Loucy (cell line): ENCODE results near the gene HNRNPK.
A peak's percentile ranks its signal among the peaks of the same experiment; 100 is the strongest.

ENCODE experiments used
- H2AFZ ChIP-seq: fragments of 200-600 bp; sonication (generic); 2 replicates; pipeline ENCODE4 v1.6.0; 2016; ENCODE audit warnings: antibody characterized with exemption, mild to moderate bottlenecking, low read length, moderate library complexity
- H3F3A ChIP-seq: fragments of 200-600 bp; 2 replicates; pipeline ENCODE4 v1.6.0; 2016; ENCODE audit warnings: antibody characterized with exemption, low read depth, mild to moderate bottlenecking
- H3K27me3 ChIP-seq: fragments of 200-600 bp; sonication (generic); 2 replicates; pipeline ENCODE4 v1.6.1; 2014; ENCODE audit warnings: low read length, mild to moderate bottlenecking; ENCODE audit not compliant: insufficient read depth, poor library complexity, severe bottlenecking
- H3K36me3 ChIP-seq: fragments of 200-600 bp; sonication (generic); 2 replicates; pipeline ENCODE4 v1.6.1; 2016; ENCODE audit warnings: low read length; ENCODE audit not compliant: insufficient read depth
- H3K4me1 ChIP-seq: fragments of 200-600 bp; sonication (generic); 2 replicates; pipeline ENCODE4 v1.5.1; 2014; ENCODE audit warnings: low read length, mild to moderate bottlenecking; ENCODE audit not compliant: insufficient read depth, poor library complexity, severe bottlenecking
- H3K4me2 ChIP-seq: fragments of 200-600 bp; sonication (generic); 2 replicates; pipeline ENCODE4 v1.6.0; 2014; ENCODE audit warnings: antibody characterized with exemption, low read length, low read depth, mild to moderate bottlenecking; ENCODE audit not compliant: poor library complexity, severe bottlenecking
- H3K4me3 ChIP-seq: fragments of 200-600 bp; sonication (generic); 2 replicates; pipeline ENCODE4 v1.5.1; 2014; ENCODE audit warnings: low read length, mild to moderate bottlenecking, mixed read lengths; ENCODE audit not compliant: poor library complexity, severe bottlenecking
- H3K79me2 ChIP-seq: fragments of 200-600 bp; sonication (generic); 2 replicates; pipeline ENCODE4 v1.6.1; 2014; ENCODE audit warnings: low read length; ENCODE audit not compliant: insufficient read depth
- H3K9ac ChIP-seq: fragments of 200-600 bp; sonication (generic); 2 replicates; pipeline ENCODE4 v1.6.0; 2014; ENCODE audit warnings: mild to moderate bottlenecking, low read depth, low read length, moderate library complexity; ENCODE audit not compliant: poor library complexity, severe bottlenecking
- H3K9me2 ChIP-seq: fragments of 200-600 bp; sonication (generic); replicated peaks from 2 replicates; pipeline ENCODE4 v1.6.1; 2016; ENCODE audit warnings: low read depth, low read length, mixed read lengths
- H3K9me3 ChIP-seq: fragments of 200-600 bp; sonication (generic); 2 replicates; pipeline ENCODE4 v1.6.1; 2014; ENCODE audit warnings: mild to moderate bottlenecking, antibody characterized with exemption, low read length, low read depth; ENCODE audit not compliant: insufficient read depth
- H4K20me1 ChIP-seq: fragments of 200-600 bp; sonication (generic); 2 replicates; pipeline ENCODE4 v1.6.0; 2014; ENCODE audit warnings: antibody characterized with exemption, low read length, mild to moderate bottlenecking; ENCODE audit not compliant: insufficient read depth, poor library complexity, severe bottlenecking
- EZH2phosphoT487 ChIP-seq: fragments of 200-600 bp; IDR thresholded peaks from 2 replicates; pipeline ENCODE4 v1.6.1; 2018; ENCODE audit warnings: antibody characterized with exemption, mild to moderate bottlenecking, moderate library complexity, borderline replicate concordance
- TF ChIP-seq, protein P1 (sequence below): fragments of 200-600 bp; sonication (generic); conservative IDR thresholded peaks from 2 replicates; pipeline ENCODE4 v1.5.1; 2014; ENCODE audit warnings: mild to moderate bottlenecking, antibody characterized with exemption, low read length

The HNRNPK gene

DNA sequence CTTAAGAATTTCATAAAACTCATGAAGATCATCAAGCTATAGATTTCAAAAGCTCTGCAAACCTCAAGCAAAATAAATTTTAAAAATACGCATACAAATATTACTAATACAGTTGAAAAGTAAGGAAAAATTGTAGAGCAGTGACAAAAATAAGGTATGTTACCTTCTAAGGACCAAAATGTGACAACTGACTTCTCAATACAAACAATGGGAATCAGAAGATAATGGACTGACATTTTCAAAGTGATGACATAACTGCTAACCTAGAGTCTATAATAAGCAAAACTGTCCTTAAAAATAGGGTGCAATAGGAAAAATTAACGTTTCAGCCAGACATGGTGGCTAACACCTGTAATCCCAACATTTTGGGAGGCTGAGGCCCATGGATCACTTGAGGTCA lies 27.6 kb upstream of the HNRNPK start:
- Histone ChIP-seq H3F3A (no peaks in the 10 kb centered on the region), H3K36me3 (peaks cover 3% of the 10 kb centered on the region; the same call in 1 of the 2 replicates), H3K4me2 (no peak overlapping the region), H3K9ac (no peak overlapping the region), H2AFZ (no peak overlapping the region), H3K4me1 (peaks cover under 1% of the 10 kb centered on the region), H3K9me2 (no peaks in the 10 kb centered on the region), H3K27me3 (no peaks in the 10 kb centered on the region), H3K4me3 (no peak overlapping the region), H3K79me2 (no peaks in the 10 kb centered on the region; the same call in 1 of the 2 replicates), H3K9me3 (no peaks in the 10 kb centered on the region), H4K20me1 (no peaks in the 10 kb centered on the region)
- no peak for TF ChIP-seq EZH2phosphoT487
- TF ChIP-seq, protein P1, sequence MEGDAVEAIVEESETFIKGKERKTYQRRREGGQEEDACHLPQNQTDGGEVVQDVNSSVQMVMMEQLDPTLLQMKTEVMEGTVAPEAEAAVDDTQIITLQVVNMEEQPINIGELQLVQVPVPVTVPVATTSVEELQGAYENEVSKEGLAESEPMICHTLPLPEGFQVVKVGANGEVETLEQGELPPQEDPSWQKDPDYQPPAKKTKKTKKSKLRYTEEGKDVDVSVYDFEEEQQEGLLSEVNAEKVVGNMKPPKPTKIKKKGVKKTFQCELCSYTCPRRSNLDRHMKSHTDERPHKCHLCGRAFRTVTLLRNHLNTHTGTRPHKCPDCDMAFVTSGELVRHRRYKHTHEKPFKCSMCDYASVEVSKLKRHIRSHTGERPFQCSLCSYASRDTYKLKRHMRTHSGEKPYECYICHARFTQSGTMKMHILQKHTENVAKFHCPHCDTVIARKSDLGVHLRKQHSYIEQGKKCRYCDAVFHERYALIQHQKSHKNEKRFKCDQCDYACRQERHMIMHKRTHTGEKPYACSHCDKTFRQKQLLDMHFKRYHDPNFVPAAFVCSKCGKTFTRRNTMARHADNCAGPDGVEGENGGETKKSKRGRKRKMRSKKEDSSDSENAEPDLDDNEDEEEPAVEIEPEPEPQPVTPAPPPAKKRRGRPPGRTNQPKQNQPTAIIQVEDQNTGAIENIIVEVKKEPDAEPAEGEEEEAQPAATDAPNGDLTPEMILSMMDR, result no peak

DNA sequence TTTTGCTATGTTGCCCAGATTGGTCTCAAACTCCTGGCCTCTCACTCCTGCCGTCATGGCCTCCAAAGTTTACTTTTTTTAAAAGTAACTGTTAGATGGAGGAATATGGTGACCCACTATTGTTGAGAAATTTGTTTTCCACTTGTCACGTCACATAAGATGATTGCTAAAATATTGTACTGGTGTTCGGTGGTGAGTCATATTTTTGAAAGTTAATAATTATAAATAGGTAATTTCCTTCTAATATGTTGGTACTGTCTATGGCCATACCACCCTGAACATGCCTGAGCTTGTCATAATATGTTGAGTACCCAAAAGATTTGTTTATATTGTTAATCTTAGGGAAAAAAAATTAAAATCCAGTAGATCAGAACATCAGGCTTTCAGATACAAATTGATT lies 23.2 kb upstream of the HNRNPK start:
- TF ChIP-seq, protein P1, result no peak
- TF ChIP-seq EZH2phosphoT487, result no peak
- Histone ChIP-seq H3K4me3 (no peak overlapping the region), H2AFZ (no peak overlapping the region), H3K4me1 (peaks cover 6% of the 10 kb centered on the region), H3F3A (no peaks in the 10 kb centered on the region), H3K79me2 (no peaks in the 10 kb centered on the region; the same call in none of the 2 replicates), H3K9me2 (no peaks in the 10 kb centered on the region), H3K9ac (peak overlapping the region; percentile 56), H4K20me1 (no peaks in the 10 kb centered on the region), H3K9me3 (no peaks in the 10 kb centered on the region), H3K36me3 (peaks cover 20% of the 10 kb centered on the region; the same call in 1 of the 2 replicates), H3K4me2 (no peak overlapping the region), H3K27me3 (no peaks in the 10 kb centered on the region)

DNA sequence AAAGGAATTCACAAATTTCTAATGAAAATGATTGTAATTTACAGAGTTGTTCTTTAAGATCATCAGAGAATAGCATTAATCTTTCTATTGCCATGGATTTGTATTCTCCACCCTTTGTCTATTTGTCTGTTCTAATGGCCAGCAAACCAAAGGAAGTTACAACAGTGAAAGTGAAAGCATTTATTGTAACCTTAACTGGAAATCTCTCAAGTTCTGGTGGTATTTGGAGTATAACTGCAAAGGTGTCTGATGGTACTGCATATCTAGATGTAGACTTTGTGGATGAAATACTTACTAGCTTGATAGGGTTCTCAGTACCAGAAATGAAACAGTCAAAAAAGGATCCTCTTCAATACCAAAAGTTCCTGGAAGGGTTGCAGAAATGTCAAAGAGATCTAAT lies 22.3 kb upstream of the HNRNPK start:
- Histone ChIP-seq H3K4me3 (peak overlapping the region; percentile 61), H3K27me3 (no peaks in the 10 kb centered on the region), H3K9me2 (no peaks in the 10 kb centered on the region), H2AFZ (peak overlapping the region; percentile 71), H3K4me2 (peak overlapping the region; percentile 66), H3K79me2 (peaks cover 2% of the 10 kb centered on the region), H3K36me3 (peaks cover 20% of the 10 kb centered on the region; the same call in 1 of the 2 replicates), H4K20me1 (no peaks in the 10 kb centered on the region), H3K9ac (peak overlapping the region; percentile 56), H3F3A (no peaks in the 10 kb centered on the region), H3K4me1 (peaks cover 6% of the 10 kb centered on the region), H3K9me3 (no peaks in the 10 kb centered on the region)
- TF ChIP-seq, protein P1, result no peak
- no peak for TF ChIP-seq EZH2phosphoT487
